WTC11 (cell line): ENCODE measurements around the gene FER1L5. TPM values are rescaled to one million over a fixed set of nuclear protein-coding genes. Genes with fewer than 3 reads are reported as not detected.

Source experiments
- ATAC-seq: fragments of 200-7000 bp; cut with Tn5 transposase; 2 replicates; pipeline ENCODE4 v1.10.0; 2021; ENCODE audit warnings: mild to moderate bottlenecking, moderate library complexity
- CTCF ChIA-PET: fragments of 300-600 bp; sonication (Branson Sonifier 250); formaldehyde crosslinking; loops from one replicate; lab custom pipeline; 2021; ENCODE audit warnings: antibody characterized with exemption; lab: Charles Lee
- POLR2A ChIA-PET: fragments of 350-600 bp; sonication (Branson Sonifier 250); formaldehyde crosslinking; loops from one replicate; lab custom pipeline; 2021; ENCODE audit warnings: antibody characterized with exemption; lab: Charles Lee
- DNase-seq: peaks from one replicate; pipeline ENCODE4 v3.0.0; 2021; ENCODE audit warnings: low spot score
- H3K27ac Mint-ChIP-seq: 2 replicates; pipeline ENCODE4 v1.8.0; 2021; ENCODE audit warnings: mixed read lengths
- H3K27me3 Mint-ChIP-seq: 2 replicates; pipeline ENCODE4 v1.8.0; 2021; ENCODE audit warnings: low read depth, mild to moderate bottlenecking, moderate library complexity, mixed read lengths
- H3K36me3 Mint-ChIP-seq: 2 replicates; pipeline ENCODE4 v1.8.0; 2021; ENCODE audit warnings: mixed read lengths
- H3K4me1 Mint-ChIP-seq: 2 replicates; pipeline ENCODE4 v1.8.0; 2022; ENCODE audit warnings: mixed read lengths
- H3K4me3 Mint-ChIP-seq: 2 replicates; pipeline ENCODE4 v1.8.0; 2021; ENCODE audit warnings: mild to moderate bottlenecking, moderate library complexity, mixed read lengths
- H3K9me3 Mint-ChIP-seq: 2 replicates; pipeline ENCODE4 v1.8.0; 2021; ENCODE audit warnings: mixed read lengths
- E2F5 ChIP-seq: sonication (generic); formaldehyde crosslinking; IDR thresholded peaks from 2 replicates; pipeline ENCODE4 v1.8.1; 2022; ENCODE audit warnings: mild to moderate bottlenecking, moderate library complexity, missing genetic modification reagents
- FOXP4 ChIP-seq: sonication (generic); formaldehyde crosslinking; IDR thresholded peaks from 2 replicates; pipeline ENCODE4 v1.8.0; 2022; ENCODE audit warnings: mild to moderate bottlenecking, missing genetic modification reagents
- NFE2L1 ChIP-seq: sonication (generic); formaldehyde crosslinking; IDR thresholded peaks from 2 replicates; pipeline ENCODE4 v1.8.1; 2023; ENCODE audit warnings: missing genetic modification reagents
- NR3C1 ChIP-seq: sonication (generic); formaldehyde crosslinking; conservative IDR thresholded peaks from 2 replicates; pipeline ENCODE4 v1.8.1; 2023; ENCODE audit warnings: low read depth, mild to moderate bottlenecking, missing genetic modification reagents
- PRRX2 ChIP-seq: fragments of 250-450 bp; sonication (Bioruptor Pico); IDR thresholded peaks from 2 replicates; pipeline ENCODE4 v1.8.0; 2021; ENCODE audit warnings: mild to moderate bottlenecking
- USF2 ChIP-seq: sonication (generic); formaldehyde crosslinking; IDR thresholded peaks from 2 replicates; pipeline ENCODE4 v1.8.1; 2023; ENCODE audit warnings: mild to moderate bottlenecking, missing genetic modification reagents, moderate library complexity
- ZBTB21 ChIP-seq: sonication (generic); formaldehyde crosslinking; IDR thresholded peaks from 2 replicates; pipeline ENCODE4 v1.8.1; 2023; ENCODE audit warnings: mild to moderate bottlenecking, missing genetic modification reagents, borderline replicate concordance
- ZNF138 ChIP-seq: sonication (generic); formaldehyde crosslinking; conservative IDR thresholded peaks from 2 replicates; pipeline ENCODE4 v1.8.1; 2022; ENCODE audit warnings: mild to moderate bottlenecking, moderate library complexity, missing genetic modification reagents
- ZNF532 ChIP-seq: fragments of 250-450 bp; sonication (Bioruptor Pico); IDR thresholded peaks from 2 replicates; pipeline ENCODE4 v1.9.0; 2021; ENCODE audit warnings: mild to moderate bottlenecking, borderline replicate concordance
- total RNA-seq: library from RNA; stranded (reverse); gene quantifications from 3 replicates; pipeline ENCODE4 v1.2.3, GENCODE V29; 2021
- TF ChIP-seq, protein P1 (sequence below): sonication (generic); formaldehyde crosslinking; IDR thresholded peaks from 2 replicates; pipeline ENCODE4 v1.8.0; 2022; ENCODE audit warnings: mild to moderate bottlenecking, missing genetic modification reagents
- TF ChIP-seq, protein P2 (sequence below): sonication (generic); formaldehyde crosslinking; IDR thresholded peaks from 2 replicates; pipeline ENCODE4 v1.8.0; 2022; ENCODE audit warnings: missing genetic modification reagents
- TF ChIP-seq, protein P3 (sequence below): sonication (generic); formaldehyde crosslinking; IDR thresholded peaks from 2 replicates; pipeline ENCODE4 v1.8.1; 2023; ENCODE audit warnings: mild to moderate bottlenecking, missing genetic modification reagents, borderline replicate concordance

Gene FER1L5
- total RNA-seq, 1 experiment from 2014 or later = 1.4 TPM

GRCh38 chr2:96726131-96726530, 83.6 kb downstream of the FER1L5 start:
- no peak for TF ChIP-seq FOXP4 (CRISPR knock-in tag)
- TF ChIP-seq, protein P1, sequence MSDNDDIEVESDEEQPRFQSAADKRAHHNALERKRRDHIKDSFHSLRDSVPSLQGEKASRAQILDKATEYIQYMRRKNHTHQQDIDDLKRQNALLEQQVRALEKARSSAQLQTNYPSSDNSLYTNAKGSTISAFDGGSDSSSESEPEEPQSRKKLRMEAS (CRISPR knock-in tag) = no peak
- no peak for TF ChIP-seq E2F5 (CRISPR knock-in tag)
- no peak for TF ChIP-seq USF2 (CRISPR knock-in tag)
- no peak for TF ChIP-seq ZBTB21 (CRISPR knock-in tag)
- no peak for TF ChIP-seq PRRX2 (CRISPR knock-in tag)
- no peaks in the 10 kb centered on the region for H3K27me3 Mint-ChIP-seq
- no peak overlapping the region for H3K27ac Mint-ChIP-seq
- no peak overlapping the region for H3K4me3 Mint-ChIP-seq
- ATAC-seq (no peak), DNase-seq (no peak)
- ChIA-PET CTCF (no interaction called here), POLR2A (interaction anchor here (0.6 kb wide), 1 partner anchor 62 kb away, joined by 8 read pairs; no protein-coding TSS in a partner anchor)
- H3K36me3 Mint-ChIP-seq = peaks cover 40% of the 10 kb centered on the region
- H3K4me1 Mint-ChIP-seq = no peaks in the 10 kb centered on the region
- H3K9me3 Mint-ChIP-seq = no peaks in the 10 kb centered on the region

GRCh38 chr2:96727431-96727830, 84.9 kb downstream of the FER1L5 start:
- H3K4me1 Mint-ChIP-seq = no peaks in the 10 kb centered on the region
- no peak overlapping the region for H3K4me3 Mint-ChIP-seq
- H3K9me3 Mint-ChIP-seq = no peaks in the 10 kb centered on the region
- ChIA-PET POLR2A (no interaction called here), CTCF (interaction anchor here (1.5 kb wide), 1 partner anchor 36 kb away, joined by 3 read pairs; no protein-coding TSS in a partner anchor)
- ATAC-seq (no peak), DNase-seq (no peak)
- H3K27me3 Mint-ChIP-seq = no peaks in the 10 kb centered on the region
- no peak overlapping the region for H3K27ac Mint-ChIP-seq
- H3K36me3 Mint-ChIP-seq = peaks cover 45% of the 10 kb centered on the region
- TF ChIP-seq USF2 (CRISPR knock-in tag) (no peak), NR3C1 (CRISPR knock-in tag) (no peak), ZNF138 (no peak), NFE2L1 (no peak), ZNF532 (CRISPR knock-in tag) (no peak)
- TF ChIP-seq, protein P2, sequence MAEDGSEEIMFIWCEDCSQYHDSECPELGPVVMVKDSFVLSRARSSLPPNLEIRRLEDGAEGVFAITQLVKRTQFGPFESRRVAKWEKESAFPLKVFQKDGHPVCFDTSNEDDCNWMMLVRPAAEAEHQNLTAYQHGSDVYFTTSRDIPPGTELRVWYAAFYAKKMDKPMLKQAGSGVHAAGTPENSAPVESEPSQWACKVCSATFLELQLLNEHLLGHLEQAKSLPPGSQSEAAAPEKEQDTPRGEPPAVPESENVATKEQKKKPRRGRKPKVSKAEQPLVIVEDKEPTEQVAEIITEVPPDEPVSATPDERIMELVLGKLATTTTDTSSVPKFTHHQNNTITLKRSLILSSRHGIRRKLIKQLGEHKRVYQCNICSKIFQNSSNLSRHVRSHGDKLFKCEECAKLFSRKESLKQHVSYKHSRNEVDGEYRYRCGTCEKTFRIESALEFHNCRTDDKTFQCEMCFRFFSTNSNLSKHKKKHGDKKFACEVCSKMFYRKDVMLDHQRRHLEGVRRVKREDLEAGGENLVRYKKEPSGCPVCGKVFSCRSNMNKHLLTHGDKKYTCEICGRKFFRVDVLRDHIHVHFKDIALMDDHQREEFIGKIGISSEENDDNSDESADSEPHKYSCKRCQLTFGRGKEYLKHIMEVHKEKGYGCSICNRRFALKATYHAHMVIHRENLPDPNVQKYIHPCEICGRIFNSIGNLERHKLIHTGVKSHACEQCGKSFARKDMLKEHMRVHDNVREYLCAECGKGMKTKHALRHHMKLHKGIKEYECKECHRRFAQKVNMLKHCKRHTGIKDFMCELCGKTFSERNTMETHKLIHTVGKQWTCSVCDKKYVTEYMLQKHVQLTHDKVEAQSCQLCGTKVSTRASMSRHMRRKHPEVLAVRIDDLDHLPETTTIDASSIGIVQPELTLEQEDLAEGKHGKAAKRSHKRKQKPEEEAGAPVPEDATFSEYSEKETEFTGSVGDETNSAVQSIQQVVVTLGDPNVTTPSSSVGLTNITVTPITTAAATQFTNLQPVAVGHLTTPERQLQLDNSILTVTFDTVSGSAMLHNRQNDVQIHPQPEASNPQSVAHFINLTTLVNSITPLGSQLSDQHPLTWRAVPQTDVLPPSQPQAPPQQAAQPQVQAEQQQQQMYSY (CRISPR knock-in tag) = no peak
- TF ChIP-seq, protein P3, sequence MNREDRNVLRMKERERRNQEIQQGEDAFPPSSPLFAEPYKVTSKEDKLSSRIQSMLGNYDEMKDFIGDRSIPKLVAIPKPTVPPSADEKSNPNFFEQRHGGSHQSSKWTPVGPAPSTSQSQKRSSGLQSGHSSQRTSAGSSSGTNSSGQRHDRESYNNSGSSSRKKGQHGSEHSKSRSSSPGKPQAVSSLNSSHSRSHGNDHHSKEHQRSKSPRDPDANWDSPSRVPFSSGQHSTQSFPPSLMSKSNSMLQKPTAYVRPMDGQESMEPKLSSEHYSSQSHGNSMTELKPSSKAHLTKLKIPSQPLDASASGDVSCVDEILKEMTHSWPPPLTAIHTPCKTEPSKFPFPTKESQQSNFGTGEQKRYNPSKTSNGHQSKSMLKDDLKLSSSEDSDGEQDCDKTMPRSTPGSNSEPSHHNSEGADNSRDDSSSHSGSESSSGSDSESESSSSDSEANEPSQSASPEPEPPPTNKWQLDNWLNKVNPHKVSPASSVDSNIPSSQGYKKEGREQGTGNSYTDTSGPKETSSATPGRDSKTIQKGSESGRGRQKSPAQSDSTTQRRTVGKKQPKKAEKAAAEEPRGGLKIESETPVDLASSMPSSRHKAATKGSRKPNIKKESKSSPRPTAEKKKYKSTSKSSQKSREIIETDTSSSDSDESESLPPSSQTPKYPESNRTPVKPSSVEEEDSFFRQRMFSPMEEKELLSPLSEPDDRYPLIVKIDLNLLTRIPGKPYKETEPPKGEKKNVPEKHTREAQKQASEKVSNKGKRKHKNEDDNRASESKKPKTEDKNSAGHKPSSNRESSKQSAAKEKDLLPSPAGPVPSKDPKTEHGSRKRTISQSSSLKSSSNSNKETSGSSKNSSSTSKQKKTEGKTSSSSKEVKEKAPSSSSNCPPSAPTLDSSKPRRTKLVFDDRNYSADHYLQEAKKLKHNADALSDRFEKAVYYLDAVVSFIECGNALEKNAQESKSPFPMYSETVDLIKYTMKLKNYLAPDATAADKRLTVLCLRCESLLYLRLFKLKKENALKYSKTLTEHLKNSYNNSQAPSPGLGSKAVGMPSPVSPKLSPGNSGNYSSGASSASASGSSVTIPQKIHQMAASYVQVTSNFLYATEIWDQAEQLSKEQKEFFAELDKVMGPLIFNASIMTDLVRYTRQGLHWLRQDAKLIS (CRISPR knock-in tag) = no peak
